Measurements from ENCODE around the gene DBP.

Gene DBP

GRCh38 chr19:48627201-48627864 is 9.8 kb downstream of the DBP start:
- no peak for DNase-seq (ENCODE audit: low read depth)

GRCh38 chr19:48625891-48626327 is 11.3 kb downstream of the DBP start:
- DNase-seq (ENCODE audit: low read depth): no peak

GRCh38 chr19:48624791-48625723 is 12.1 kb downstream of the DBP start:
- no peak for DNase-seq (ENCODE audit: low read depth)

GRCh38 chr19:48624067-48624594 is 13.0 kb downstream of the DBP start:
- DNase-seq (ENCODE audit: low read depth): peak; percentile 91

GRCh38 chr19:48623556-48624066 is 13.6 kb downstream of the DBP start:
- DNase-seq (ENCODE audit: low read depth): no peak

GRCh38 chr19:48619692-48620585 is 17.2 kb downstream of the DBP start:
- DNase-seq (ENCODE audit: low read depth): no peak

- peak; percentile 100 for DNase-seq (ENCODE audit: low read depth)
Observed at GRCh38 chr19:48618916-48619691, 18.1 kb downstream of the DBP start, which contains the start of the genes RPL18 and SPHK2. Gene RPL18 (minus strand): TSS chr19:48619178. CDS start chr19:48619143, 35 bp downstream. Gene SPHK2 (plus strand): TSS chr19:48619506. CDS start chr19:48620515, 1,009 bp downstream.

- DNase-seq (ENCODE audit: low read depth): no peak
Observed at GRCh38 chr19:48618278-48618915, 18.8 kb downstream of the DBP start.

- DNase-seq (ENCODE audit: low read depth): no peak
Observed at GRCh38 chr19:48617146-48617937, 19.8 kb downstream of the DBP start.

GRCh38 chr19:48616491-48617056 is 20.6 kb downstream of the DBP start:
- no peak for DNase-seq (ENCODE audit: low read depth)

- DNase-seq (ENCODE audit: low read depth): no peak
Observed at GRCh38 chr19:48616041-48616436, 21.1 kb downstream of the DBP start.

GRCh38 chr19:48615231-48616040 is 21.7 kb downstream of the DBP start:
- DNase-seq (ENCODE audit: low read depth): no peak

GRCh38 chr19:48614436-48615230 is 22.5 kb downstream of the DBP start, which contains the start of gene FAM83E:
Gene FAM83E (minus strand): TSS chr19:48615076. CDS start chr19:48613372, 1,704 bp downstream.
- no peak for DNase-seq (ENCODE audit: low read depth)

GRCh38 chr19:48613852-48614435 is 23.2 kb downstream of the DBP start:
- DNase-seq (ENCODE audit: low read depth): no peak

GRCh38 chr19:48613024-48613851 is 23.9 kb downstream of the DBP start:
- no peak for DNase-seq (ENCODE audit: low read depth)

- no peak for DNase-seq (ENCODE audit: low read depth)
Observed at GRCh38 chr19:48611872-48612271, 25.3 kb downstream of the DBP start.
